ENCODE data around the gene SLF2.
A peak's percentile ranks its signal among the peaks of the same experiment; 100 is the strongest.

SLF2 gene

DNA sequence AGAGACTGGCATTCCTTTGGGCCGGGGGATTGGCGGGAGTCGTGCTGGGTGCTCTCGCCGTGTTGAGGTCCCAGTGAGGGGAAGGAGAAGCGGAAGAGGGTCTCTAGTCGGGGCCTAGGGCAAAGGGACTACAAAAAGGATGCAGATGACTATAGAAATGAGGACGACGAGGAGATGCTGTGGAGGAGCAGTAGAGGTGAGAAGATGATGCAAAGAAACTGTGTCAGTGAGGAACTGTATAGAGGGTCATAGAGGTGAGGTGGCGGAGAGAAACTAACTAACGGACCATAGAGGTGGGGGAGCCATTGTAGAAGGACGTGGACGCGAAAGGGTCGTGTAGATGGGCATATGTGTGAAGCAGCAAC lies 74.9 kb downstream of the SLF2 start:
- Histone ChIP-seq H3K4ac (ENCODE audit: low read depth, low read length) (peak overlapping the region; percentile 24), H3K56ac (ENCODE audit: low read length) (peak overlapping the region; percentile 100), H4K5ac (ENCODE audit: low read length) (no peak overlapping the region), H2BK120ac (ENCODE audit: low read depth, low read length) (no peak overlapping the region), H2BK15ac (replicated peaks; ENCODE audit: low read depth) (no peak overlapping the region), H2AK5ac (ENCODE audit: low read length) (peak overlapping the region; percentile 99), H3K4me1 (ENCODE audit: control insufficient read depth, low read depth, low read length) (peaks cover 6% of the 10 kb centered on the region), H4K8ac (ENCODE audit: low read depth, low read length) (no peak overlapping the region), H3K4me3 (ENCODE audit: low read length) (peak overlapping the region; percentile 100), H3K36me3 (ENCODE audit: control insufficient read depth, insufficient read depth, low read length) (peaks cover 11% of the 10 kb centered on the region), H3K27me3 (ENCODE audit: insufficient read depth, low read length, poor library complexity) (no peaks in the 10 kb centered on the region), H3K4me2 (ENCODE audit: low read length) (peak overlapping the region; percentile 96), H3K27ac (ENCODE audit: low read depth, low read length) (no peak overlapping the region), H3K79me2 (ENCODE audit: control insufficient read depth, insufficient read depth, low read length) (peaks cover 36% of the 10 kb centered on the region), H3K9ac (ENCODE audit: low read length) (peak overlapping the region; percentile 100), H3K79me1 (ENCODE audit: low read length) (peaks cover 27% of the 10 kb centered on the region), H2BK5ac (ENCODE audit: low read length) (no peak overlapping the region), H3K18ac (ENCODE audit: low read length) (no peak overlapping the region), H3K23ac (ENCODE audit: low read length) (peak overlapping the region; percentile 66)
- no CpG with 5 or more reads among the region's 15 CpGs for WGBS (ENCODE audit: extremely low coverage, insufficient coverage, low lambda C conversion rate)
- DNase-seq, result no peak

DNA sequence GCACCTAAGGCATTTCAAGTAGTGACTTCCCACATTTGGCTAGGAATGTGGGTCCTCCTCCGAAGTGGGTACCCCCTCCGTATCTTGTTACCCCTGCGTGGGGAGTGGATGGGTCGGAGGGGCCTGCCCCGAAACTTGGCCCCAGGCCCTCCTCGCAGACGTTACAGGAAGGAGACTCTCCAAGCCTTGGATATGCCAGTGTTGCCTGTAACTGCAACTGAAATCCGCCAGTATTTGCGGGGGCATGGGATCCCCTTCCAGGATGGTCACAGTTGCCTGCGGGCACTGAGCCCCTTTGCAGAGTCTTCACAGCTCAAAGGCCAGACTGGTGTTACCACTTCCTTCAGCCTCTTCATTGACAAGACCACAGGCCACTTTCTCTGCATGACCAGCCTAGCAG lies 75.4 kb downstream of the SLF2 start:
- Histone ChIP-seq H4K5ac (ENCODE audit: low read length) (no peak overlapping the region), H3K9ac (ENCODE audit: low read length) (peak overlapping the region; percentile 100), H3K56ac (ENCODE audit: low read length) (peak overlapping the region; percentile 100), H2BK15ac (replicated peaks; ENCODE audit: low read depth) (no peak overlapping the region), H4K8ac (ENCODE audit: low read depth, low read length) (no peak overlapping the region), H3K79me2 (ENCODE audit: control insufficient read depth, insufficient read depth, low read length) (peaks cover 36% of the 10 kb centered on the region), H3K4me1 (ENCODE audit: control insufficient read depth, low read depth, low read length) (peaks cover 6% of the 10 kb centered on the region), H3K4ac (ENCODE audit: low read depth, low read length) (no peak overlapping the region), H2BK5ac (ENCODE audit: low read length) (no peak overlapping the region), H3K79me1 (ENCODE audit: low read length) (peaks cover 27% of the 10 kb centered on the region), H3K4me3 (ENCODE audit: low read length) (peak overlapping the region; percentile 100), H3K27ac (ENCODE audit: low read depth, low read length) (no peak overlapping the region), H3K27me3 (ENCODE audit: insufficient read depth, low read length, poor library complexity) (no peaks in the 10 kb centered on the region), H2BK120ac (ENCODE audit: low read depth, low read length) (no peak overlapping the region), H3K18ac (ENCODE audit: low read length) (no peak overlapping the region), H3K4me2 (ENCODE audit: low read length) (peak overlapping the region; percentile 96), H2AK5ac (ENCODE audit: low read length) (peak overlapping the region; percentile 99), H3K36me3 (ENCODE audit: control insufficient read depth, insufficient read depth, low read length) (peaks cover 13% of the 10 kb centered on the region), H3K23ac (ENCODE audit: low read length) (no peak overlapping the region)
- no CpG with 5 or more reads among the region's 10 CpGs for WGBS (ENCODE audit: extremely low coverage, insufficient coverage, low lambda C conversion rate)
- DNase-seq, result no peak

DNA sequence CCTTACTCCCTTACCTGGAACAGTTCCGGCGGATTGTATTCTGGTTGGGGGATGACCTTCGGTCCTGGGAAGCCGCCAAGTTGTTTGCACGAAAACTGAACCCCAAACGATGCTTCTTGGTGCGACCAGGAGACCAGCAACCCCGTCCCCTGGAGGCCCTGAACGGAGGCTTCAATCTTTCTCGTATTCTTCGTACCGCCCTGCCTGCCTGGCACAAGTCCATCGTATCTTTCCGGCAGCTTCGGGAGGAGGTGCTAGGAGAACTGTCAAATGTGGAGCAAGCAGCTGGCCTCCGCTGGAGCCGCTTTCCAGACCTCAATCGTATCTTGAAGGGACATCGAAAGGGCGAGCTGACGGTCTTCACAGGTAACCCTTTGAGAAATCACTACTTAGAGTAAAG lies 76.3 kb downstream of the SLF2 start:
- Histone ChIP-seq H3K36me3 (ENCODE audit: control insufficient read depth, insufficient read depth, low read length) (peaks cover 19% of the 10 kb centered on the region), H3K27me3 (ENCODE audit: insufficient read depth, low read length, poor library complexity) (no peaks in the 10 kb centered on the region), H2AK5ac (ENCODE audit: low read length) (no peak overlapping the region), H3K9ac (ENCODE audit: low read length) (no peak overlapping the region), H3K4ac (ENCODE audit: low read depth, low read length) (no peak overlapping the region), H3K79me1 (ENCODE audit: low read length) (peaks cover 27% of the 10 kb centered on the region), H2BK15ac (replicated peaks; ENCODE audit: low read depth) (no peak overlapping the region), H3K56ac (ENCODE audit: low read length) (no peak overlapping the region), H3K4me2 (ENCODE audit: low read length) (no peak overlapping the region), H2BK120ac (ENCODE audit: low read depth, low read length) (no peak overlapping the region), H4K8ac (ENCODE audit: low read depth, low read length) (no peak overlapping the region), H3K27ac (ENCODE audit: low read depth, low read length) (no peak overlapping the region), H3K23ac (ENCODE audit: low read length) (no peak overlapping the region), H3K4me1 (ENCODE audit: control insufficient read depth, low read depth, low read length) (peaks cover 6% of the 10 kb centered on the region), H3K79me2 (ENCODE audit: control insufficient read depth, insufficient read depth, low read length) (peaks cover 36% of the 10 kb centered on the region), H3K18ac (ENCODE audit: low read length) (no peak overlapping the region), H4K5ac (ENCODE audit: low read length) (no peak overlapping the region), H3K4me3 (ENCODE audit: low read length) (no peak overlapping the region), H2BK5ac (ENCODE audit: low read length) (no peak overlapping the region)
- WGBS (ENCODE audit: extremely low coverage, insufficient coverage, low lambda C conversion rate), result no CpG with 5 or more reads among the region's 21 CpGs
- DNase-seq, result no peak

DNA sequence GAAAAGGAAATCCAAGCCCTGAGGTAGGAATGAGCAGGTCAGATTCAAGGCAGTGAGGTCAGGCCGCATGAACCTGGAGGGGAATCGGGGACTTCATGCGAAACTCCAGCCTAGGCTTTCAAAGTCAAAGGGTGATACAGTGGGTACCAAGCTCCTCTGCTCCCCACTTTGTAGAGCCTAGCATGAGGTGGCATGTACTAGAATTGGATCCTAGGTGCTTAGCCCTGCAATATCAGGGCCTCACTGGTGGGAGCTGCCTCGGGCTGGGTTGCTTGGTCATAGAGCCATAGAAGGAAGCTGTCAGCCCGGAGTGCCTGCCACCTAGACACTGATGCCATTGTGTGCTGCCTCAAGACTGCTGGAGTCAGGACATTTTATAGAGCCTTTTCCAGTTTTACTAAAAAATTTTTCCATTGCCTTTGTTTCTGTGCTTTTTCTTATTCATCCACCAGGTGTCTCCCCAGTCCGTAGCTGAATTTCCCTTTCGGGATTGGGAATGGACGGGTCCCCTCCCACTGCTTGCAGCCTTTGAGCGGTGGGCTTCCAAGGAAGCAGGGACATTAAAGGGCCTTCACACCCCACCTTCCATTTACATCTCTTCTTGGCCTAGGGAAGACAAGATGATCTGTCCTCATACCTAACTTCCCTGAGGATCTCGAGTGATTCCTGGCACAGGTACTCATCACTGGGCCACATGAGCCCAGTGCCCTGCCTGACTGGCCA lies 81.4 kb downstream of the SLF2 start:
- no peak overlapping the region for H3K27ac ChIP-seq (ENCODE audit: low read depth, low read length)
- WGBS (ENCODE audit: extremely low coverage, insufficient coverage, low lambda C conversion rate), result no CpG with 5 or more reads among the region's 10 CpGs

DNA sequence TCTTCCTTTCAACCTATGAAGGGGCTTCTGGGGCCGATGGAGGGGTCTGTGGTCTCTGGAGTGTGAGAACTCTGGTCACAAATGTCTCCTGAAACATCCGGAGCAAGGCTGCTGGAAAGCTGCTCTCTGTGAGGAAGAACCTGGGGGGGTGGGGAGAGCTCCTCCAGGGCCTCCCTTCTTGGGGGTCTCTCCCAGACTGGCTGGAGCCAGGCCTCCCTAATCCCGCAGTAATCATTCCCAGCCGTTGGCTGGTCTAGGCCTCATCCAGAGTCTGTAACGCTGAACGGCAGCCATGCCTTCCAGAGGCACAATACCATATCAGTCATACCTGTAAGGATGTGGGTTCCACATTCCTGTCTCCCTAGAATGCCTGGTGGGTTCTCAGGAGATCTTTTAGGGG lies 82.4 kb downstream of the SLF2 start:
- Histone ChIP-seq H3K79me1 (ENCODE audit: low read length) (peaks cover 8% of the 10 kb centered on the region), H3K23ac (ENCODE audit: low read length) (no peak overlapping the region), H3K27ac (ENCODE audit: low read depth, low read length) (peak overlapping the region; percentile 47), H3K27me3 (ENCODE audit: insufficient read depth, low read length, poor library complexity) (no peaks in the 10 kb centered on the region), H3K4me2 (ENCODE audit: low read length) (no peak overlapping the region), H3K18ac (ENCODE audit: low read length) (no peak overlapping the region), H3K56ac (ENCODE audit: low read length) (peak overlapping the region; percentile 25), H4K5ac (ENCODE audit: low read length) (no peak overlapping the region), H3K4me3 (ENCODE audit: low read length) (no peak overlapping the region), H2BK15ac (replicated peaks; ENCODE audit: low read depth) (no peak overlapping the region), H3K36me3 (ENCODE audit: control insufficient read depth, insufficient read depth, low read length) (peaks cover 21% of the 10 kb centered on the region), H2BK120ac (ENCODE audit: low read depth, low read length) (no peak overlapping the region), H2BK5ac (ENCODE audit: low read length) (no peak overlapping the region), H3K9ac (ENCODE audit: low read length) (peak overlapping the region; percentile 34), H4K8ac (ENCODE audit: low read depth, low read length) (no peak overlapping the region), H3K4me1 (ENCODE audit: control insufficient read depth, low read depth, low read length) (peaks cover 12% of the 10 kb centered on the region), H2AK5ac (ENCODE audit: low read length) (no peak overlapping the region), H3K79me2 (ENCODE audit: control insufficient read depth, insufficient read depth, low read length) (peaks cover 7% of the 10 kb centered on the region), H3K4ac (ENCODE audit: low read depth, low read length) (no peak overlapping the region)
- WGBS (ENCODE audit: extremely low coverage, insufficient coverage, low lambda C conversion rate), result no CpG with 5 or more reads among the region's 6 CpGs
- DNase-seq, result no peak

More for the DNA sequence above, 81.4 kb downstream of the SLF2 start:
- Histone ChIP-seq H3K4me3 (ENCODE audit: low read length) (no peak overlapping the region), H3K4me1 (ENCODE audit: control insufficient read depth, low read depth, low read length) (peaks cover 12% of the 10 kb centered on the region), H4K5ac (ENCODE audit: low read length) (no peak overlapping the region), H3K56ac (ENCODE audit: low read length) (peak overlapping the region; percentile 49), H3K4me2 (ENCODE audit: low read length) (no peak overlapping the region), H2BK15ac (replicated peaks; ENCODE audit: low read depth) (no peak overlapping the region), H3K18ac (ENCODE audit: low read length) (no peak overlapping the region), H3K79me2 (ENCODE audit: control insufficient read depth, insufficient read depth, low read length) (peaks cover 12% of the 10 kb centered on the region), H3K27me3 (ENCODE audit: insufficient read depth, low read length, poor library complexity) (no peaks in the 10 kb centered on the region), H3K36me3 (ENCODE audit: control insufficient read depth, insufficient read depth, low read length) (peaks cover 21% of the 10 kb centered on the region), H3K79me1 (ENCODE audit: low read length) (peaks cover 9% of the 10 kb centered on the region), H3K4ac (ENCODE audit: low read depth, low read length) (no peak overlapping the region), H3K9ac (ENCODE audit: low read length) (peak overlapping the region; percentile 34), H4K8ac (ENCODE audit: low read depth, low read length) (no peak overlapping the region), H3K23ac (ENCODE audit: low read length) (no peak overlapping the region), H2BK5ac (ENCODE audit: low read length) (no peak overlapping the region), H2BK120ac (ENCODE audit: low read depth, low read length) (no peak overlapping the region), H2AK5ac (ENCODE audit: low read length) (no peak overlapping the region)
- DNase-seq, result peak; percentile 60
